ENCODE data around the gene UVSSA. TPM values are rescaled to one million over a fixed set of nuclear protein-coding genes. Genes with fewer than 3 reads are reported as not detected.
"Not testable (repeated sequence)": the region's sequence is repeated elsewhere in the genome, so short reads cannot be mapped to it uniquely, and the experiment has no call there.

UVSSA gene
- total RNA-seq, 1 donor from 2014 or later: 5.9 TPM

GRCh38 chr4:1370321-1371124 lies 23.5 kb downstream of the UVSSA start:
- TF ChIP-seq, protein P1, sequence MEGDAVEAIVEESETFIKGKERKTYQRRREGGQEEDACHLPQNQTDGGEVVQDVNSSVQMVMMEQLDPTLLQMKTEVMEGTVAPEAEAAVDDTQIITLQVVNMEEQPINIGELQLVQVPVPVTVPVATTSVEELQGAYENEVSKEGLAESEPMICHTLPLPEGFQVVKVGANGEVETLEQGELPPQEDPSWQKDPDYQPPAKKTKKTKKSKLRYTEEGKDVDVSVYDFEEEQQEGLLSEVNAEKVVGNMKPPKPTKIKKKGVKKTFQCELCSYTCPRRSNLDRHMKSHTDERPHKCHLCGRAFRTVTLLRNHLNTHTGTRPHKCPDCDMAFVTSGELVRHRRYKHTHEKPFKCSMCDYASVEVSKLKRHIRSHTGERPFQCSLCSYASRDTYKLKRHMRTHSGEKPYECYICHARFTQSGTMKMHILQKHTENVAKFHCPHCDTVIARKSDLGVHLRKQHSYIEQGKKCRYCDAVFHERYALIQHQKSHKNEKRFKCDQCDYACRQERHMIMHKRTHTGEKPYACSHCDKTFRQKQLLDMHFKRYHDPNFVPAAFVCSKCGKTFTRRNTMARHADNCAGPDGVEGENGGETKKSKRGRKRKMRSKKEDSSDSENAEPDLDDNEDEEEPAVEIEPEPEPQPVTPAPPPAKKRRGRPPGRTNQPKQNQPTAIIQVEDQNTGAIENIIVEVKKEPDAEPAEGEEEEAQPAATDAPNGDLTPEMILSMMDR (IDR thresholded peaks at IDR 0.05; ENCODE audit: borderline replicate concordance): no peak
- no peak overlapping the region for H3K4me3 ChIP-seq
- peak; percentile 7 for DNase-seq
- intact Hi-C loops (cut with micrococcal nuclease): no loop called here
- no peaks in the 10 kb centered on the region for H3K9me3 ChIP-seq (replicated peaks)
- no peak overlapping the region for H3K27ac ChIP-seq (replicated peaks)
- H3K36me3 ChIP-seq: peaks cover 44% of the 10 kb centered on the region
- H3K27me3 ChIP-seq (ENCODE audit: low read depth): no peaks in the 10 kb centered on the region
- no peaks in the 10 kb centered on the region for H3K4me1 ChIP-seq

- Histone ChIP-seq H3K27ac (replicated peaks) (no peak overlapping the region), H3K4me1 (no peaks in the 10 kb centered on the region), H3K9me3 (replicated peaks) (no peaks in the 10 kb centered on the region), H3K36me3 (peaks cover 49% of the 10 kb centered on the region), H3K27me3 (ENCODE audit: low read depth) (no peaks in the 10 kb centered on the region), H3K4me3 (no peak overlapping the region)
- intact Hi-C loops (cut with micrococcal nuclease): no loop called here
- TF ChIP-seq, protein P1 (IDR thresholded peaks at IDR 0.05; ENCODE audit: borderline replicate concordance): no peak
- no peak for DNase-seq
Observed at GRCh38 chr4:1371176-1372165, 24.5 kb downstream of the UVSSA start.

GRCh38 chr4:1372576-1372975 lies 25.6 kb downstream of the UVSSA start:
- H3K27ac ChIP-seq (replicated peaks); H3K4me3 ChIP-seq; H3K4me1 ChIP-seq; H3K9me3 ChIP-seq (replicated peaks); DNase-seq; H3K27me3 ChIP-seq (ENCODE audit: low read depth); intact Hi-C loops (cut with micrococcal nuclease): not testable (repeated sequence)
- H3K36me3 ChIP-seq: peaks cover 41% of the 10 kb centered on the region

DNA sequence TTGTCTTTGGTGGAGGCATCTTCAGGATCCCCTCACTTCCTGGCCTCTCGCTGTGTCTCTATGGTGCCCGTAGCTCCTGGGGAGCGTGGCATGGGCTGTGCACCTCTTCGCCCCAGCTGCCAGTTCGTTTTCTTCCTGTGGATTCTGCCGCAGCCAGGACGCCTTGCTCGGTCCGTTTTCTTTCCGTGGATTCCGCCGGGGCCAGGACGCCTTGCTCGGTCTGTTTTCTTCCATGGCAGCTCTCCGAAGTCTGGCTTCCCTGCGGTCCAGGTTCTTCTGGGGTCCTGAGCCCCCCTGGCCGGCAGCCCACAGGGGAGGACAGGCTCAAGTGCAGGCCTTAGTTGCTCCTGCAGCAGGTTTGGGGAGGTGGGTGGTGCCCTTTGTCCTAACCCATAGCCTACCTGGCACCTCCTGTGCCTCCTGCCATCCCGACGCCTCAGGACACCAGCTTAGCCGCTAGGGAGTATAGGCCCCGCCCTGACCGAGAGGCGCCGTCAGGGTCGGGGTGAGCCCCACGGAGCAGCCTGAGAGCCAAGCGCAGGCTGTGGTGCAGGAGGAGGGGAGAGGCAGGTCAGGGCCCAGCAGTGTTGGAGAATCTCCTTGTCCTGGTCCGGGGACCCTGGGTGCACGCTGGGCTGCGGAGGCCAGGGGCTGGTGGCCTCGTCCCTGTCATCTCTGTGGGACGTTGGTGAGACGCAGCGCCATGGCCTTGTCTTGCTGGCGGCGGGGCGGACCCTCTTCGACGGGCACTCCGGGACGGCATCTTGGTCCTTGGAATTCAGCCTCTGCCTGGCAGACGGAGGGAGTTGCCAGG lies 27.1 kb downstream of the UVSSA start:
- intact Hi-C loops (cut with micrococcal nuclease): no loop called here
- DNase-seq: peak; percentile 11
- Histone ChIP-seq H3K36me3 (peaks cover 36% of the 10 kb centered on the region), H3K27ac (replicated peaks) (no peak overlapping the region), H3K4me1 (no peaks in the 10 kb centered on the region), H3K9me3 (replicated peaks) (no peaks in the 10 kb centered on the region), H3K27me3 (ENCODE audit: low read depth) (no peaks in the 10 kb centered on the region), H3K4me3 (no peak overlapping the region)
- TF ChIP-seq, protein P1 (IDR thresholded peaks at IDR 0.05; ENCODE audit: borderline replicate concordance): no peak

DNA sequence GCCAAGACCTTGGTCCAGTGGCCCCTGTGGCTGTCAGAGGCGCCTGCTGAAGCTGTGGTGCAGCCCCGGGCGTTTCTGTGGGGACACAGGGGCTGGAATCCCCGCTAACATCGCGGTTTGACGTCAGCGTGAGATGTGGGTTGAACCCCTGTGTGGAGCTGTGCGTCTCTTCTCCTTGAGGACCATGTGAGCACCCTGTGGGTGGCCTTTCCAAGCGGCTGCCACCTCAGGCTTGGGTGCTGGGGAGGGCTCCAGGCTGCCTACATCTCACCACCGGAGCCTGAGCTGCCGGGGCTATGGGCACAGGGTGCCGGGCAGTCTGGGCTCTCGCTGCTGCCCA lies 27.7 kb downstream of the UVSSA start:
- intact Hi-C loops (cut with micrococcal nuclease): no loop called here

More for the DNA sequence above, 27.7 kb downstream of the UVSSA start:
- no peaks in the 10 kb centered on the region for H3K9me3 ChIP-seq (replicated peaks)
- no peak overlapping the region for H3K27ac ChIP-seq (replicated peaks)
- no peaks in the 10 kb centered on the region for H3K4me1 ChIP-seq
- no peaks in the 10 kb centered on the region for H3K27me3 ChIP-seq (ENCODE audit: low read depth)
- TF ChIP-seq, protein P1 (IDR thresholded peaks at IDR 0.05; ENCODE audit: borderline replicate concordance): no peak
- H3K4me3 ChIP-seq: no peak overlapping the region
- peaks cover 36% of the 10 kb centered on the region for H3K36me3 ChIP-seq
- DNase-seq: no peak
